Measurements from ENCODE around the gene RAB7B. TPM values are rescaled to one million over a fixed set of nuclear protein-coding genes. Genes with fewer than 3 reads are reported as not detected.

RAB7B gene
- total and polyA plus RNA-seq, 2 donors (not counting 1 experiment from before 2014, with no cell fraction given): 9.1 to 15.5 TPM

DNA sequence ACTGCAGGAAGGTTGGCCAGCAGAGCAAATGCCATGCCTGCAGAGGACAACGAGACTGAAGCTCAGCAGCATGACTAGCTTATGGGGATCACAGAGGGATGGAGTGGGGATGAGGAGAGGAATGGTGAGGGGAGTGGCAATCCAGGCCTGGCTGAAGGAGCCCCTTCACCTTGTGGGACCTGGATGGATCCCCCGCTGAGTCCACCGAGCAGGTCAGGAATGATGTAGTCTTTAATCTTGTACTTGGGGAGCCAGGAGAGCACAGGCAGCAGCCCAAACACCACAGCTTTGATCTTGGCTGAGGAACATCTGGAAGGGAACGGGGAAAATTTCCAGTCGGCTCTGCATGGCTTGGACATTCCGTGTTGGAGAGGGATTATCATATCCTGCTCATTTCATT lies 70.4 kb downstream of the RAB7B start:
- Histone ChIP-seq H4K20me1 (ENCODE audit: control insufficient read depth, extremely low read depth, insufficient read depth, low read length) (no peaks in the 10 kb centered on the region), H3K27ac (ENCODE audit: insufficient read depth, low read length) (no peak overlapping the region), H3K27me3 (ENCODE audit: control insufficient read depth, insufficient read depth, low read length) (peaks cover 8% of the 10 kb centered on the region), H3K4me3 (replicated peaks in 1 of 4; ENCODE audit: control extremely low read depth in 1 of 4, insufficient read depth in 1 of 4, low read depth in 3 of 4, low read length in 4 of 4) (no peak overlapping the region), H3K9ac (ENCODE audit: insufficient read depth, low read length) (no peak overlapping the region), H3K36me3 (ENCODE audit: control insufficient read depth, insufficient read depth, low read length) (no peaks in the 10 kb centered on the region), H3K4me2 (ENCODE audit: extremely low read depth, insufficient read depth, low read length) (no peak overlapping the region), H3K4me1 (ENCODE audit: control insufficient read depth, extremely low read depth, insufficient read depth, low read length) (peaks cover 3% of the 10 kb centered on the region), H3K9me3 (ENCODE audit: control insufficient read depth, insufficient read depth, low read depth, low read length) (no peaks in the 10 kb centered on the region), H2AFZ (ENCODE audit: low read length) (no peak overlapping the region), H3K79me2 (ENCODE audit: control insufficient read depth, insufficient read depth, low read length) (no peaks in the 10 kb centered on the region)
- DNase-seq (ENCODE audit: low read depth in 2 of 2): no peak
- TF ChIP-seq EZH2 (IDR thresholded peaks at IDR 0.05; ENCODE audit: low read length, missing control alignments): no peak

DNA sequence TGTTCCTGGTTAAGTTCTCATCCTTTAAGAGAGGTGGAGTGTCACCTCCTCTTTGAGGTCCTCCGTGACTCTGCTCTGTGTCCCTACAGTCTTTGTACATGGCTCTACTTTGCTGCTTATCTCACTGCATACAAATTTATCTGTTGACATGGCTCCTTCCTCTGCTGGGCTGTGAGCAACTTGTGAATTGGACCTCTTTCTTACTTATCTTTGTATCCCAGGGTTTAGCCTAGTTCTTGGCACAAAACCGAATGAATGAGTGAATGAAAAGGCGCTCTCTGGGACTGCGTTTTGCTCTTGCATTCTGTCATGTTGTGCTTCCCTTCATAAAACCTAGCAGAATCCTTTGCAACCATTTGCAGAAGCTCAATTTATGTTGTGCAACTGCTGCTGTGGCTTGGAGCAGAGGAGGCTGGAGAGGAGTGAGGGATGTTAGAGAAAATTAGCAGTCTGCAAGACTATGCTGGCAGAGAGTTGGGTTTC lies 72.4 kb downstream of the RAB7B start:
- Histone ChIP-seq H3K79me2 (ENCODE audit: control insufficient read depth, insufficient read depth, low read length) (no peaks in the 10 kb centered on the region), H3K4me3 (replicated peaks in 1 of 4; ENCODE audit: control extremely low read depth in 1 of 4, insufficient read depth in 1 of 4, low read depth in 3 of 4, low read length in 4 of 4) (no peak overlapping the region), H3K4me1 (ENCODE audit: control insufficient read depth, extremely low read depth, insufficient read depth, low read length) (no peaks in the 10 kb centered on the region), H3K4me2 (ENCODE audit: extremely low read depth, insufficient read depth, low read length) (no peak overlapping the region), H3K9ac (ENCODE audit: insufficient read depth, low read length) (no peak overlapping the region), H3K9me3 (ENCODE audit: control insufficient read depth, insufficient read depth, low read depth, low read length) (no peaks in the 10 kb centered on the region), H4K20me1 (ENCODE audit: control insufficient read depth, extremely low read depth, insufficient read depth, low read length) (no peaks in the 10 kb centered on the region), H3K36me3 (ENCODE audit: control insufficient read depth, insufficient read depth, low read length) (no peaks in the 10 kb centered on the region), H3K27me3 (ENCODE audit: control insufficient read depth, insufficient read depth, low read length) (peaks cover 11% of the 10 kb centered on the region), H3K27ac (ENCODE audit: insufficient read depth, low read length) (no peak overlapping the region), H2AFZ (ENCODE audit: low read length) (no peak overlapping the region)
- DNase-seq (ENCODE audit: low read depth in 2 of 2): no peak
- no peak for TF ChIP-seq EZH2 (IDR thresholded peaks at IDR 0.05; ENCODE audit: low read length, missing control alignments)
- TF ChIP-seq, protein P1, sequence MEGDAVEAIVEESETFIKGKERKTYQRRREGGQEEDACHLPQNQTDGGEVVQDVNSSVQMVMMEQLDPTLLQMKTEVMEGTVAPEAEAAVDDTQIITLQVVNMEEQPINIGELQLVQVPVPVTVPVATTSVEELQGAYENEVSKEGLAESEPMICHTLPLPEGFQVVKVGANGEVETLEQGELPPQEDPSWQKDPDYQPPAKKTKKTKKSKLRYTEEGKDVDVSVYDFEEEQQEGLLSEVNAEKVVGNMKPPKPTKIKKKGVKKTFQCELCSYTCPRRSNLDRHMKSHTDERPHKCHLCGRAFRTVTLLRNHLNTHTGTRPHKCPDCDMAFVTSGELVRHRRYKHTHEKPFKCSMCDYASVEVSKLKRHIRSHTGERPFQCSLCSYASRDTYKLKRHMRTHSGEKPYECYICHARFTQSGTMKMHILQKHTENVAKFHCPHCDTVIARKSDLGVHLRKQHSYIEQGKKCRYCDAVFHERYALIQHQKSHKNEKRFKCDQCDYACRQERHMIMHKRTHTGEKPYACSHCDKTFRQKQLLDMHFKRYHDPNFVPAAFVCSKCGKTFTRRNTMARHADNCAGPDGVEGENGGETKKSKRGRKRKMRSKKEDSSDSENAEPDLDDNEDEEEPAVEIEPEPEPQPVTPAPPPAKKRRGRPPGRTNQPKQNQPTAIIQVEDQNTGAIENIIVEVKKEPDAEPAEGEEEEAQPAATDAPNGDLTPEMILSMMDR (conservative IDR thresholded peaks at IDR 0.05 in 1 of 2, IDR thresholded peaks at IDR 0.05 in 1 of 2; ENCODE audit: low read depth in 1 of 2, low read length in 2 of 2): no peak

DNA sequence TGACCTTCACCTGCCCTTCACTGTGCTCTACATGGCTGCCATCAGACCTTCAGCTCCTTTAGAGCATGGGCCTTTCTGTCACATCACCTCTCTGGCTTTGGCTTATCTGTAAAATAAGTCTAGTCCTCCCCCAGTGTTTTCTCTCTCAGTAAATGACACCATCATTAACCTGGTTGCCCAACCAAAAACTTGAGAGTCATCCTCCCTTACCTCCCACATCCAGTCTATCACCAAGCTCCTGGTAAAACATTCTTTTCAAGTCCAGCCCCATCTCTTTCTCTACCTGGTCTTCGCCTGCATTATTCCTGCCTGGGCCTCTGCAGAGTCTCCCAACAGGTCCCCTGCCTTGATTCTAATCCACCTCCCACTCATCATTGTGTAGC lies 73.0 kb downstream of the RAB7B start:
- no peaks in the 10 kb centered on the region for H4K20me1 ChIP-seq (ENCODE audit: control insufficient read depth, extremely low read depth, insufficient read depth, low read length)
- no peaks in the 10 kb centered on the region for H3K79me2 ChIP-seq (ENCODE audit: control insufficient read depth, insufficient read depth, low read length)
- no peak overlapping the region for H3K27ac ChIP-seq (ENCODE audit: insufficient read depth, low read length)
- H3K36me3 ChIP-seq (ENCODE audit: control insufficient read depth, insufficient read depth, low read length): no peaks in the 10 kb centered on the region
- H3K4me3 ChIP-seq (replicated peaks in 1 of 4; ENCODE audit: control extremely low read depth in 1 of 4, insufficient read depth in 1 of 4, low read depth in 3 of 4, low read length in 4 of 4): no peak overlapping the region
- no peak for DNase-seq (ENCODE audit: low read depth in 2 of 2)
- H2AFZ ChIP-seq (ENCODE audit: low read length): no peak overlapping the region
- no peaks in the 10 kb centered on the region for H3K4me1 ChIP-seq (ENCODE audit: control insufficient read depth, extremely low read depth, insufficient read depth, low read length)
- no peak overlapping the region for H3K9ac ChIP-seq (ENCODE audit: insufficient read depth, low read length)
- no peak for TF ChIP-seq EZH2 (IDR thresholded peaks at IDR 0.05; ENCODE audit: low read length, missing control alignments)
- TF ChIP-seq, protein P1 (conservative IDR thresholded peaks at IDR 0.05 in 1 of 2, IDR thresholded peaks at IDR 0.05 in 1 of 2; ENCODE audit: low read depth in 1 of 2, low read length in 2 of 2): no peak
- H3K9me3 ChIP-seq (ENCODE audit: control insufficient read depth, insufficient read depth, low read depth, low read length): no peaks in the 10 kb centered on the region
- no peak overlapping the region for H3K4me2 ChIP-seq (ENCODE audit: extremely low read depth, insufficient read depth, low read length)
- H3K27me3 ChIP-seq (ENCODE audit: control insufficient read depth, insufficient read depth, low read length): peaks cover 11% of the 10 kb centered on the region
